IMR-90 (cell line): ENCODE results near the gene GSTA1.

Experiments
- BHLHE40 ChIP-seq: fragments of 150-350 bp; IDR thresholded peaks from 2 replicates; pipeline ENCODE4 v1.6.1; 2016; ENCODE audit warnings: mild to moderate bottlenecking, low read depth, low read length
- CTCF ChIP-seq: conservative IDR thresholded peaks from 2 replicates; pipeline ENCODE4 v1.5.1; 2012; ENCODE audit warnings: mild to moderate bottlenecking, low read depth, low read length, improper control_type of control experiment
- FOS ChIP-seq: fragments of 150-350 bp; IDR thresholded peaks from 2 replicates; pipeline ENCODE4 v1.6.1; 2016; ENCODE audit warnings: low read depth, low read length
- POLR2A ChIP-seq: IDR thresholded peaks from 2 replicates; pipeline ENCODE4 v1.6.1; 2012; ENCODE audit warnings: mild to moderate bottlenecking, low read depth, low read length

- TF ChIP-seq CTCF (no peak), POLR2A (no peak), FOS (no peak), BHLHE40 (no peak)
These were observed 45.5 kb upstream of the GSTA1 start for GRCh38 chr6:52849137-52849536.
